Middle frontal gyrus (tissue), 1 donor: ENCODE results near the gene PRKG2.
"Not testable (repeated sequence)": the region's sequence is repeated elsewhere in the genome, so short reads cannot be mapped to it uniquely, and the experiment has no call there.

Source experiments
- DNase-seq: peaks from one replicate; pipeline ENCODE4 v3.0.0-alpha.2; 2015; ENCODE audit warnings: low spot score; ENCODE audit errors: extremely low spot score

The PRKG2 gene

GRCh38 chr4:81164126-81164525 is 50.9 kb downstream of the PRKG2 start:
- DNase-seq = no peak

GRCh38 chr4:81162752-81163458 is 52.1 kb downstream of the PRKG2 start:
- DNase-seq = no peak

- DNase-seq = not testable (repeated sequence)
These were observed 61.2 kb downstream of the PRKG2 start for GRCh38 chr4:81153714-81154323.

- DNase-seq = no peak
These were observed 61.9 kb downstream of the PRKG2 start for GRCh38 chr4:81152839-81153713.

- DNase-seq = no peak
These were observed 65.0 kb downstream of the PRKG2 start for GRCh38 chr4:81149976-81150375.

- DNase-seq = no peak
These were observed 66.4 kb downstream of the PRKG2 start for GRCh38 chr4:81148576-81148975.

GRCh38 chr4:81146466-81146865 is 68.6 kb downstream of the PRKG2 start:
- DNase-seq = no peak

- no peak for DNase-seq
These were observed 71.8 kb downstream of the PRKG2 start for GRCh38 chr4:81143183-81143582.

- DNase-seq = no peak
These were observed 72.3 kb downstream of the PRKG2 start for GRCh38 chr4:81142744-81143143.

- DNase-seq = no peak
These were observed 77.1 kb downstream of the PRKG2 start for GRCh38 chr4:81137894-81138293.

- no peak for DNase-seq
These were observed 77.6 kb downstream of the PRKG2 start for GRCh38 chr4:81137446-81137845.

- no peak for DNase-seq
These were observed 78.7 kb downstream of the PRKG2 start for GRCh38 chr4:81136161-81136905.

GRCh38 chr4:81135501-81135900 is 79.5 kb downstream of the PRKG2 start:
- no peak for DNase-seq

GRCh38 chr4:81131563-81131962 is 83.5 kb downstream of the PRKG2 start:
- DNase-seq = no peak

- no peak for DNase-seq
These were observed 84.0 kb downstream of the PRKG2 start for GRCh38 chr4:81131066-81131465.

- DNase-seq = no peak
These were observed 84.5 kb downstream of the PRKG2 start for GRCh38 chr4:81130569-81130968.

GRCh38 chr4:81120055-81120454 is 95.0 kb downstream of the PRKG2 start:
- DNase-seq = no peak

GRCh38 chr4:81118086-81118485 is 96.9 kb downstream of the PRKG2 start:
- no peak for DNase-seq

GRCh38 chr4:81116566-81116965 is 98.5 kb downstream of the PRKG2 start:
- no peak for DNase-seq

GRCh38 chr4:81113024-81113423 is 102.0 kb downstream of the PRKG2 start:
- no peak for DNase-seq

GRCh38 chr4:81109356-81109755 is 105.7 kb downstream of the PRKG2 start:
- DNase-seq = no peak

- DNase-seq = no peak
These were observed 108.9 kb downstream of the PRKG2 start for GRCh38 chr4:81106150-81106549.
